Stimulated activated CD8-positive, alpha-beta memory T cell treated with anti-CD3 and anti-CD28 coated beads, Interleukin-15, amount 100 ng/mL, for 4 hours (primary cell): ENCODE measurements around the gene PSMB8.
A peak's percentile ranks its signal among the peaks of the same experiment; 100 is the strongest.

Source experiments
- DNase-seq, 2 donors: peaks; one replicate each; pipeline ENCODE4 v3.0.0-alpha.2; 2020; ENCODE audit warnings: low read depth in 2 of 2

Gene PSMB8

GRCh38 chr6:32799168-32799567, 44.7 kb downstream of the PSMB8 start:
- no peak for DNase-seq

DNA sequence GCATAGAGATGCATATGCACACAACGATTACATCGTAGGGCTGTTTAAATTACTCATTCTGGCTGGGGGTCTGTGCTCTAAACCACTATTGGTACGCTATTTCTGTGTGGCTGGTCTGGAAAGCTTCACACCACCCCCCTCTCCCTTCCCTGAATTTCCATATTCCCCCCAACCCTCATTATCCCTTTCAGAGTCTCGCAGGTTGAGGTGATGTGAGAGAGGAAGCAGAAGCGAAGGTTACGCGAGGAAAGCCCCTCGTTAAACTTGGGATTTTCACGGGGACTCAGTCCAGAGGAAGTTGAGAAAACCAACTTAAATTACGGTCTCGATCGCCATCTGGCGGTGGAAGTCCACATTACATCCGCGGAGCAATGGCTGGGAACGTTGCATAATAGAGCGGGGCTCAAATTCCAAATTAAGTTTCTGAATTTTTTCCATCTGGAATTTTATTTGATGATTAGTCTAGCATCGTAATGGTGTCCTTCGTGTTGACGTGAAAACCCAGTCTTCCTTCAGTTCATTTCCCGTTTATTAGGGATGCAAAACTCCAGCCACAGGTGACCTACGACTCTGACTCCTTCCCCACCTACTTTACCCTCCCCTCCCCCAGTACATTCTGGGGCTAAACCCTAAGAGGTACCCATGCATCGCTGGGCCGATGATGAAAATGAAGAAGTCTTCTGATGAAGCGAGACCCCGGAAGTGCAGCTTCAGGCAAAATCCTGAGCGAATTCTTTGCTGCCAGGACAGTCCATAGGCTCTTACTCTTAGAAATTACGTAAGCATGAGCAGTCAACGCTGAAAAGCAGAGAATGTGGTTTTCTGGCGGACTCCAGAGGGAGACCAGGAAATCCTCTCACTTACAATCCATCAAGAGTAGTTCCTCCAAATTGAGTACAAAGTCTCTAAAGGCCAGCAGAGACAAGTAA, 46.7 kb downstream of the PSMB8 start:
- DNase-seq: peak; percentile 33 to 52

DNA sequence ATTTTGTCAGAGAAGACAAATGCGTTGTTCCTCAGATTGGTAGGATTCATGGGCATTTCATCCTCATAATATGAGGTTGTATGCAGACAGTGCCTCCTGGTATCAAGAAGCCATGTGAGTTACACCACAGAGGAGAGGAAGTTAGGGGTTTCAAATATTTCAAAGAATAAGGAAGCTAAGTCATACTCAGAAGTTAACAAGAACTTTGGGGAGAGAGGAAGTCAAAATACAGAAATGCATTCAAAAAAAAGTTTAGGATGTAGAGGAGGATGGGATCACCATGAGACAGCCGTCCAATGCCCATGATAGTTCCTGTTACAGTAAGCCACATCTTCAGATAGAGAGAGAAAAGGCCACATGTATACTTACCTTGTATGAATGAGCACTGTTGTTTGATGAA, 49.3 kb downstream of the PSMB8 start:
- no peak for DNase-seq

DNA sequence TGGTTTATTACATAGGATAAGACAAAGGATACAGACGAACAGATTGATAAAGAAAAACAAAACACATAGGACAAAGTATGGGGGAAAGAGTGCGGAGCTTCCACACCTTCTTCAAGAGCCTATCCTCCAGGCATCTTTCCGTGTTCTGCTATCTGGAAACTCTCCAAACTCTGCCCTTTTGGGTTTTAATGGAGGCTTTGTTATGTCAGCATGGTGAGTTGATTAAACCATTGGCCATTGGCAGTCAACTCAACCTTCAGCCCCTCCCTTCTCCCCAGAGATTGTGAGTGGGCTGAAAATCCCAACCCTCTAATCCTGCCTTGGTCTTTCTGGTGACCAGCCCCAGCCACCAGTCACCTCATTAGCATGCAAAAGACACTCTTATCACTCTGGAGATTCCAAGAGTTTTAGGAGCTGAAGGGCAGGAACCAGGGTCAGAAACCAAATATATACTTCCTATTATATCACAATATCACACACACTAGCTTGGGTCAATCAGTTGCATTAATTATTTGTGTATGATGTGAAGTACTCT, 50.9 kb downstream of the PSMB8 start:
- DNase-seq: no peak
